ENCODE measurements around the gene ARGLU1.
"Not testable (repeated sequence)": the region's sequence is repeated elsewhere in the genome, so short reads cannot be mapped to it uniquely, and the experiment has no call there.

ARGLU1 gene

DNA sequence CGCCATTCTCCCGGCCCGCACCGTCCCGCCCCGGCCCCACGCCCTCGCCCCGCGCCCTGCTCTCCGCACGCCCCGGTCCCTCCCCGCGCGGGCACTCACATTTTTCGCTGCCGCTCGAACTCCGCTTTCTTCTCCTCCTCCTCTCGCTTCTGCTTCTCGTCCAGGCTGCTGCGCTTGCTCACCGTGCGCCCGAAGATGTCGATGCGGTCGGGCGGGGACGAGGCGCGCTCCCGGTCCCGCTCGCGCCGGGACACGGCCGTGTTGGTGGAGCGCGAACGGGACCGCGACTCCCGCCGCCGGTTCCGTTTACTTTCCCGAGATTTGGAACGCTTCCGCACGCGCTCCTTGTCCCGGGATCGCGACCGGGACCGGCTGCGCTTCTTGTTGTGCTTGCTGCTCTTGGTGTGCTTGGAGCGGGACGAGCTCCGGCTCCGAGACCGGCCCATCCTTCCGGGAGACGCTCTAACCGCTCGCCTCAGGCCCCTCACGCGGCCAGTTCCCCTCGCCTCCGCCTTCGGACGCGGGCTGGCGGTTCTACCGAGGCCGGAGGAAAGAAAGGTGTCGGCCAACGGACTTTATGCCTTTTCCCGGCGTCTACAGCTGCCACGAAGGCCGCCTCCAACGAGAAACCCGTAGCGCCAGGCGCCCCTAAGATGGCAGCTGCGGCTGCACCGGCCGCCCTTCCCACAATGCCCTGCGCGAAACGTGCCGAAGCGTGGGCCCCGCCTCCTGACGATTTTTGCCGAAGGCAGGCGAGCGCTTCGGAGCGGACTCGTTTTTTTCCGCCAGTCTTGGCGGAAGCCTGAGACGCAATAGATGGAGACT, at the start of gene ARGLU1:
Gene ARGLU1, minus strand, starts transcription at position 664 of the 825 bp plus-strand sequence. Its CDS starts 218 bp downstream, at position 446.
- peak; percentile 95 for DNase-seq (ENCODE audit: low read depth)

DNA sequence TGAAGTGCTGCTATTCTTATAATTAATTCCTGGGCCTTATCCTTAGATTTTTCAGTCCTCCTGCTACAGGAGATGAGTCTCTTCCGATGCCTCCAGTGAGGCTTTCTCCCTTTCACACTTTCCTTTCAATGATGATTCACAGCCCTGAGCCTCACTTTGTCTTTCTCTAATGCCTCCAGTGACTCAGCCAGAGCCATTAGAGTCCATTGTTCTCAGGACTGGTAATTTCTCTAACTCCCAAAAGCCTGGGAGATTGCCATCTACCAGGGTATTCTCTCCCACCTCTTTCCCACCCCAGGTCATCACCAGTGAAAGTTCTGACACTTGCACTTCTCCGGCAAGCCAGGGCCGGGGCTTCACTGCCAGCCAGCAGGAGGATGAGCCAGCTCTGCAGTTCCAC, 49.6 kb upstream of the ARGLU1 start:
- no peak for DNase-seq (ENCODE audit: low read depth)

- DNase-seq (ENCODE audit: low read depth): no peak
Observed at GRCh38 chr13:106616729-106617128, 48.8 kb upstream of the ARGLU1 start.

GRCh38 chr13:106614874-106615273, 46.9 kb upstream of the ARGLU1 start:
- no peak for DNase-seq (ENCODE audit: low read depth)

DNA sequence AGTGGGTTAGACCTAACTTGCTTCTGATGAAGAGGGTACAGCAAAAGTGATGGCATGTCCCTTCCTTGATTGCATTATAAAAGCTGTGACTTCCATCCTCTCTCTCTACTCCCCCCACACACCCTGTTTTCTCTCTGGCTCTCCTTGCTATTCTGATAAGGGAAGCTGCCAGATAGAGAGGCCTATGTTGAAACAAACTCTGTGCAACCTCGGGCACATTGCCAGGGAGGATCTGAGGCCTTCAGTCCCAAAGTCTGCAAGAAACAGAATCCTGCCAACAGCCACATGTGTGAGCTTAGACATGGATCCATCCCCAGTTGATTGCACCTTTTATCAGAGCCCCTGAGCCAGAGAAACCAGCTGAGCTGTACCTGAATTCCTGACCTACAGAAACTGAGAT, 44.8 kb upstream of the ARGLU1 start:
- DNase-seq (ENCODE audit: low read depth): no peak

DNA sequence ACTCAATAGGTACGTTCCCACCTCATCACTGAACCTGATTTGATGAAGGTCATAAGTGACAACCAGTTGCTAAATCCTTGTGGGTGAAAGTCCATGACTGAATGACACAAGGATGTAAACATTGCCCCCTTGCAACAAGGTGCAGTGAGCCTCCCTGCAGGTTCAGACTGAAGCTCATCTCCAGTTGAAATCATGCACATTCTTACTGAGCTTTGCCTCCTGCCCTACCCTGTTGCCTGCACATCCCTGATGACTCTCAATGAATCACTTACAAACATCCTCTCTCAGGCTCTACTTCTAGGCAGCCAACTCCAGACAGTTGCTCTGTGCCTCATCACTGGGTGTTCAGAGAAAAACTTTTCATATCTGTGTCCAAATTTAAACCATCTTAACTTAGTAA, 42.5 kb upstream of the ARGLU1 start:
- no peak for DNase-seq (ENCODE audit: low read depth)

GRCh38 chr13:106609116-106609515, 41.2 kb upstream of the ARGLU1 start:
- DNase-seq (ENCODE audit: low read depth): no peak

DNA sequence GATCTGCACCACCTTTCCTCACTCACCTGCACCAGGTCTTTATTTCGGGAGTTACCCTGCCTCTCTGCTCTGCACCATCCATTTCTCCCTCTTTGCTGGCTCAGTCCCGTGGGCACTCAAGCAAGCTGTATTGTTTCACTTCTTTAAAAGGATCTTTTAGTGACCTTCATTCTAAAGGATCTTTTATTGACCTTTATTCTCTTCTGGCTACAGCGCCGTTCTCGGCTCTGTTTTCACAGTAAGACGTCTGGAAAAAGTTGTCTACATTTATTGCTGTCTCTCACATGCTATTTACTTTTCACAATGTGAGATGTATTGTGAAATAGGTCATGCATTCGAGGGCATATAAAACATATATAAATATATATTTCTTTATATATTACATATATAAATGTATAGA, 35.6 kb upstream of the ARGLU1 start:
- no peak for DNase-seq (ENCODE audit: low read depth)

- no peak for DNase-seq (ENCODE audit: low read depth)
Observed at GRCh38 chr13:106602178-106602577, 34.2 kb upstream of the ARGLU1 start.

DNA sequence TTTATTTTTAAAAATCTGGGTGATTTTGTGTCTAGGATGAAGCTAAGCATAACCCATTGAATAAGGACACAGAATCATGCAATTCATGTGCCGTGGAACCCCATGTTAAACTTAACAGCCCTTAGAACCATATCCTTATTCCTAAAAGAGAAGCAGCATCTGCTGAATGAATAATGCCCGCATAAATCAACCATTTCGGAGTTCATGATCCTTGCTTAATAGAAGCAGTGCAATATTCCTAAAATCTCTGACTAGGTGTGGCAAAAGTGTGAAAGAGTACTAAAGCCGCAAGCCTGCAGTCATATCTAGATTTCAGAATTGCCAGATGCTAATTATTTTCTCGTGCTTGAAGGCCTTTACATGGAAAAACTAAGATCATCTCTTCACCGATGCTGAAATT, 33.6 kb upstream of the ARGLU1 start:
- no peak for DNase-seq (ENCODE audit: low read depth)

DNA sequence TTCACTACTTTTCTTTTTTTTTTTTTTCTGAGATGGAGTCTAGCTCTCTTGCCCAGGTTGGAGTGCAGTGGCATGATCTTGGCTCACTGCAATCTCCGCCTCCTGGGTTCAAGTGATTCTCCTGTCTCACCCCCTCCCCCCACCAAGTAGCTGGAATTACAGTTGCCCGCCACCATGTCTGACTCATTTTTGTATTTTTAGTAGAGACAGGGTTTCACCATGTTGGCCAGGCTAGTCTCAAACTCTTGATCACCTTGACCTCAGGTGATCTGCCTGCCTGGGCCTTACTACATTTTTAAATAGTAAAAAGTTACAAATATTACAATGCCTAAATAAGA, 32.8 kb upstream of the ARGLU1 start:
- DNase-seq (ENCODE audit: low read depth): not testable (repeated sequence)

GRCh38 chr13:106599875-106600797, 32.2 kb upstream of the ARGLU1 start:
- no peak for DNase-seq (ENCODE audit: low read depth)

DNA sequence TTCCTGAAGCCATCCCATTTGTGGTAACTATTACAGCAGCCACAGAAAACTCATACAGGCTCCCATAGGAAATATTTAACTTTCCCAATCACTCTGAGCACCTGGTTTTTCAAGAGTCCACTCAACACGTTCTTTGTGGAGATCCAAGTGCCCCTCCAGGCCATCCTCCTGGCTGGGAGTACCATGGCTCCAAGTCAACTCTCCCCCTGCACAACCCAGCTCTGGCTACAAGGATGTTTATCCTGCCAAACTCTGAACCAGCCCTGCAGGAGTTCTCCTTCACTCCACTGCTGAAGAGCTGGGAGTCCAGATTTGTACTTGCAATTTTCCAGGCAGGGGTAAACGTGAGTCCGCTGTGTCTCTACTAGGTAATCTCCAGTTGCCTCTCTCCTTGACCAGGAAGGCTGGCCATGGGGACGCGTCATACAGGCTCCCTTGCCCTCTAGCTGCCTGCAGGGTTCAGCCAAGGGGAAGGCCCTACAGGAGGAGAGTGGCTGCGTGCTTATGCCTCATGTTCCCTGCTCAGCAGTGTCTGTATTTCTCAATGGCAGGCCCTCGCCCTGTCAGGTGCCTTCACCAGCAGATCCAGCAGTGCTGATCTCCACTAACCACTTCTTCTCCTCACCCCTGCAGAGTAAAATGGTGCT, 29.9 kb upstream of the ARGLU1 start:
- DNase-seq (ENCODE audit: low read depth): no peak

- no peak for DNase-seq (ENCODE audit: low read depth)
Observed at GRCh38 chr13:106597186-106597585, 29.2 kb upstream of the ARGLU1 start.

GRCh38 chr13:106596275-106596937, 28.5 kb upstream of the ARGLU1 start:
- no peak for DNase-seq (ENCODE audit: low read depth)

DNA sequence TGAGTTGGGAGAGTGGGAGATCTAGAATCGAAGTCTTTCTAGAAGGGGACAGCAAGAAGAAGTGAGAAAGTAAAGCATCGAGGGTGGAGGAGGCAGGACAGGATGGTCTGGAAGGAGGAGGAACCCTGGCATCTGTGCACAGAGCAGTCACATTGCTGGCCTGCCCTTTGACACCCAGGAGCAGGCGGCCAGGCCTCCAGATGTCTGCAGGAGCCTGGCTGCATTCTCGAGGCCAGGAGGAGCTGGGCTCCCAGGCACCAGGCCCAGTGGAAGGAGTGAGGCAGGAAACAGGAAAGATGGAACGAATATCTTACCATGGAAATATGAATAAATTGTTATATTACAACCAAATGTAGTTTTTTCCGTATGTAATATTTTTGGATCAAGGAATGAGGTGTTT, 27.7 kb upstream of the ARGLU1 start:
- DNase-seq (ENCODE audit: low read depth): no peak

- DNase-seq (ENCODE audit: low read depth): no peak
Observed at GRCh38 chr13:106594980-106595379, 27.0 kb upstream of the ARGLU1 start.

- no peak for DNase-seq (ENCODE audit: low read depth)
Observed at GRCh38 chr13:106593132-106593531, 25.2 kb upstream of the ARGLU1 start.

GRCh38 chr13:106591299-106591698, 23.4 kb upstream of the ARGLU1 start:
- no peak for DNase-seq (ENCODE audit: low read depth)

DNA sequence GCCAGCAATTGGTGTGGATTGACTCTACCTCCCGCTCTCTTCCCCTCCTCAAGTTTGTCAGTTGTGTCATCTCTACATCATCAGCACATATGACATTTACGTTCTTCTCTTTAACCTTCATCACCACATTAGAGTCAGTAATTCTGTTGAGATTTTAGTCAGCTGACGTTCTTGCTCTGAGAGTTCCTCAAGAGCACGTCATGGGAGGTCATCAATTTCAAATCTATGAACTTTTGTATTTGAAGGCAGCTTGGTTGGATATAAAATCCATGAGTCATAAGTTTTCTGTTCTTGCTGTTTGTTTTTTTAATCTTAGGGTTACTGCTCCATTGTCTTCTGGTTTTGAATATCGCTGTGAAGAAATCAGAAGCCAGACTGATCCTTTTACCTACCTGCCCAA, 21.8 kb upstream of the ARGLU1 start:
- no peak for DNase-seq (ENCODE audit: low read depth)

DNA sequence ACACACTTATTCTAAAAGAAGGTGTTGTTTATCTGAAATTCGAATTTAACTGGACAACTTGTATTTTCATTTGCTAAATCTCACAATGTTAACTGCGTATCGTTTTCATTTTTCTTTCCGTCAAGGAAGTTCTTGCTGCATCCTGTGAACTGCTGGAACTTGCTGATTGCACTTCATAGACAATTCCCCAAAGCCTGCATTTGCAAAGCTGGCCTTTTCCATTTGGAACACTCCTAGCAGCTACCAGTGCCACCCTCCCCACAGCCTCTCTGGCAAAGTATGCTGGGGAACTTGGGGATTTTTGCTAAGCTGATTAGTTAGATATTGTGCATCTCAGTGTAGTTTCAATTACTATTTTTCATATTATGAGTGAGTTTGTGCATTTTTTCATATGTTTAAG, 20.4 kb upstream of the ARGLU1 start:
- no peak for DNase-seq (ENCODE audit: low read depth)

DNA sequence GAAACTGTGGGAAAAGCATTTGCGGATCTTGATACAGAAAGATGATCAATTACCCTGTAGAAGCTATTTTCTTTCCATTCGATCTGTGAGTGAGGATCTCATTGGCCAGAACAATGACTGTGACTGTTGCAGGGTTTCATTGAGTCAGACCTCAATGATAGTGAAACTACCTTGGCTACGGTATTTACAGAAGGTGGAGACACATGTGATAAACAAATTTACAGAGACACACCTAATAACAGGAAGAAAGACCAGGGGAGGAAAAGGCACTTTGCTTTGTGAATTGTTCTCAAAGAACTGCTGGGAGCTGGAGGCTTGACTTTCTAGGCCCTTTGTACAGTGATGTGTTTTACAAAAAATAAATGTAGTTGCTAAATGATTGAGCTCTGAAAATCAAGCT, 19.9 kb upstream of the ARGLU1 start:
- DNase-seq (ENCODE audit: low read depth): no peak

All from activated T-cell treated with anti-CD3 and anti-CD28 coated beads for 24 hours (primary cell).